NCI-H128 (cell line): ENCODE results near the gene LAMTOR4.
A peak's percentile ranks its signal among the peaks of the same experiment; 100 is the strongest.
"Not testable (repeated sequence)": the region's sequence is repeated elsewhere in the genome, so short reads cannot be mapped to it uniquely, and the experiment has no call there.

Source experiments
- DNase-seq: peaks from one replicate; lab custom pipeline; 2025; ENCODE audit not compliant: unreplicated experiment; lab: John Stamatoyannopoulos, UW

The LAMTOR4 gene

GRCh38 chr7:100122067-100122466 lies 26.7 kb upstream of the LAMTOR4 start:
- no peak for DNase-seq

GRCh38 chr7:100122568-100122967 lies 26.1 kb upstream of the LAMTOR4 start:
- no peak for DNase-seq

GRCh38 chr7:100124301-100125230 lies 24.2 kb upstream of the LAMTOR4 start:
- no peak for DNase-seq

- no peak for DNase-seq
These were observed 22.3 kb upstream of the LAMTOR4 start for GRCh38 chr7:100126239-100126930.

- DNase-seq: peak; percentile 82
These were observed 21.5 kb upstream of the LAMTOR4 start, which contains the start of gene MBLAC1 for GRCh38 chr7:100126931-100127865. MBLAC1 (plus strand) TSS chr7:100126967; CDS start chr7:100127396, 429 bp downstream.

- DNase-seq: no peak
These were observed 20.7 kb upstream of the LAMTOR4 start for GRCh38 chr7:100127866-100128636.

- no peak for DNase-seq
These were observed 20.1 kb upstream of the LAMTOR4 start for GRCh38 chr7:100128637-100128963.

- not testable (repeated sequence) for DNase-seq
These were observed 18.5 kb upstream of the LAMTOR4 start for GRCh38 chr7:100130220-100130607.

GRCh38 chr7:100130608-100131453 lies 17.9 kb upstream of the LAMTOR4 start:
- DNase-seq: peak; percentile 58

GRCh38 chr7:100132126-100132525 lies 16.6 kb upstream of the LAMTOR4 start:
- DNase-seq: no peak

GRCh38 chr7:100132697-100133151 lies 16.0 kb upstream of the LAMTOR4 start:
- DNase-seq: peak; percentile 55

GRCh38 chr7:100137851-100138760 lies 10.6 kb upstream of the LAMTOR4 start:
- DNase-seq: no peak

- no peak for DNase-seq
These were observed 7.2 kb upstream of the LAMTOR4 start for GRCh38 chr7:100141555-100141949.

- no peak for DNase-seq
These were observed 6.3 kb upstream of the LAMTOR4 start for GRCh38 chr7:100142461-100142860.

- not testable (repeated sequence) for DNase-seq
These were observed 2.4 kb upstream of the LAMTOR4 start for GRCh38 chr7:100146350-100146749.

- DNase-seq: no peak
These were observed 1.4 kb upstream of the LAMTOR4 start for GRCh38 chr7:100147278-100147677.

- no peak for DNase-seq
These were observed 526 bp upstream of the LAMTOR4 start for GRCh38 chr7:100148225-100148558.

GRCh38 chr7:100152404-100152803 lies 3.7 kb downstream of the LAMTOR4 start:
- no peak for DNase-seq
